Aorta (tissue), 5 donors: ENCODE results near the gene TSPAN6. TPM values are rescaled to one million over a fixed set of nuclear protein-coding genes. Genes with fewer than 3 reads are reported as not detected.

Experiments
- ATAC-seq: fragments of 200-7000 bp; cut with Tn5 transposase; one replicate; pipeline ENCODE4 v1.9.1; 2022; ENCODE audit warnings: moderate library complexity; ENCODE audit not compliant: low FRiP score
- DNase-seq, 2 donors: peaks; one replicate each; pipeline ENCODE4 v3.0.0-alpha.2; 2020
- H3K27ac ChIP-seq, 2 donors: one replicate each; pipeline ENCODE4 v1.5.1; 2013; ENCODE audit warnings: low read length in 2 of 2, mild to moderate bottlenecking in 2 of 2, moderate library complexity in 2 of 2, control low read depth in 1 of 2, inconsistent platforms in 1 of 2, low read depth in 1 of 2
- H3K27me3 ChIP-seq, 2 donors: one replicate each; pipeline ENCODE4 v1.6.1; 2013; ENCODE audit warnings: control low read depth in 1 of 2, low read length in 1 of 2, mild to moderate bottlenecking in 1 of 2, moderate library complexity in 1 of 2; ENCODE audit not compliant: insufficient read depth in 2 of 2, control insufficient read depth in 1 of 2
- H3K36me3 ChIP-seq, 2 donors: one replicate each; pipeline ENCODE4 v1.6.1; 2013; ENCODE audit warnings: control low read depth in 1 of 2, low read length in 1 of 2, mild to moderate bottlenecking in 1 of 2; ENCODE audit not compliant: insufficient read depth in 2 of 2, control insufficient read depth in 1 of 2
- H3K4me1 ChIP-seq, 2 donors: one replicate each; pipeline ENCODE4 v1.6.1; 2013; ENCODE audit warnings: low read length in 2 of 2, control low read depth in 1 of 2, mild to moderate bottlenecking in 1 of 2, moderate library complexity in 1 of 2; ENCODE audit not compliant: insufficient read depth in 2 of 2, control insufficient read depth in 1 of 2
- H3K4me3 ChIP-seq, 2 donors: one replicate each; pipeline ENCODE4 v1.5.1; 2013; ENCODE audit warnings: low read length in 2 of 2, control low read depth in 1 of 2, mild to moderate bottlenecking in 1 of 2
- H3K9me3 ChIP-seq: one replicate; pipeline ENCODE4 v1.6.1; 2013; ENCODE audit warnings: mild to moderate bottlenecking, low read length; ENCODE audit not compliant: control insufficient read depth
- WGBS, 2 donors: extraction: QIAGEN DNeasy Blood & Tissue Kit; methylation state at CpG; one replicate each; pipeline ENCODE4 v1.1.7; 2013; 5-methylcytosine and 5-hydroxymethylcytosine counted together
- intact Hi-C, 2 donors: fragments of 100-400 bp; cut with DNase I; formaldehyde crosslinking; loops; one replicate each; pipeline versions ENCODE4 v1.14.2 to v1.15.0; 2022
- polyA plus RNA-seq, 2 donors: library from polyadenylated mRNA; stranded (reverse); fragments of 200-250 nt; gene quantifications; one replicate each; pipeline ENCODE4 v1.2.3, GENCODE V29; 2013
- total RNA-seq, 2 donors: library from RNA; stranded (reverse); fragmentation: NEBNext Ultra II Directional; extraction: Animal tissue kit (Norgen Biotek cat#: 25700); gene quantifications; one replicate each; pipeline ENCODE4 v1.2.1, GENCODE V29; 2021
- donor health status: healthy with polysubstance abuse.
- donor health status: Bipolar disorder and iron deficiency.
- donor health status: DM: no; HTN: no; CAD: no.
- donor health status: DM: no; HTN: no; CAD: no.
- donor health status: DM: yes; HTN: yes; CAD: no.

Gene TSPAN6
- total and polyA plus RNA-seq, 4 donors = 5.6 to 12.2 (median 9.2) TPM

DNA sequence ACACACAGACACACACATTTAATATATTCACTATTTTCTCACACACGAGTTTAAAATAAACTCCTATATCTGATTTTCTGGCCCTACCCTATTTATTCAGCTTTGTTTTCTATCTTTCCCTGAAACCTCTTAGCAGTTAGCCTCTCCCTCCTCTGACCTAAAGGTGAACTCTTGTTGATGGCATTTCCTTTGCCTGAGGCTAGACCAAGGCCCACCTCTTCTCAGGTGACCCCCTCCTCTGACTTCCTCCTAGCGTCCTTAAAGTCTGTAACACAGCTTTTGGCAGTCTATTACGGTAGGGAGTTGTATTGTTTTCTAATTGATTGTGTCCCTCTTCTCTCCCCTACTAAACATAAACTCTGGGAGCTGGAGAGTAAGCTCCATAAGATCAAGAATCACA is 5.7 kb upstream of the TSPAN6 start:
- 43 to 85% methylated on average over 3 of the region's 3 CpGs for WGBS, 2 donors
- Histone ChIP-seq H3K9me3 (no peaks in the 10 kb centered on the region), H3K36me3 (no peaks in the 10 kb centered on the region), H3K4me1 (no peaks in the 10 kb centered on the region), H3K27ac (no peak overlapping the region), H3K4me3 (no peak overlapping the region), H3K27me3 (no peaks in the 10 kb centered on the region)
- DNase-seq (no peak), ATAC-seq (no peak)
- intact Hi-C loops = no loop called here

DNA sequence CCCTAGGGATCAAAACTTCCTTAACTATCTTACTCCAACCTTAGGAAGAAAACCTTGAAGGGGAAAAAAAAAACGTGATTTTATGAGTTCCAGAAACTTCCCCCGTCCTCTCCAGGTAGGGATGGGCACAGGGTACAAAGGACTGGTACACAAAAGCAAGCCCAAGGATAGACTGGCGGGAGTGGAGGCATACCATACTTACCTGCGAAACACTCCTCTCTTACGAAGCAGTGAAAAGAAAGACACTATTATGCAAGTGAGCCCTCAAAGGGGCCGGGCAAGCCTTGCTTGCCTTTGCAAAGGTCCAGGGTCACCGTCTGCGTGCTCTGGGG is 651 bp downstream of the TSPAN6 start:
- H3K27ac ChIP-seq = no peak overlapping the region
- intact Hi-C loops = no loop called here
- H3K27me3 ChIP-seq = no peaks in the 10 kb centered on the region
- no peaks in the 10 kb centered on the region for H3K9me3 ChIP-seq
- DNase-seq (no peak), ATAC-seq (peak; percentile 43)
- H3K4me1 ChIP-seq = no peaks in the 10 kb centered on the region
- WGBS, 2 donors = 17 to 28% methylated on average over 8 of the region's 8 CpGs
- no peaks in the 10 kb centered on the region for H3K36me3 ChIP-seq
- peak overlapping the region in 1 of 2 donors; percentile 52 for H3K4me3 ChIP-seq

DNA sequence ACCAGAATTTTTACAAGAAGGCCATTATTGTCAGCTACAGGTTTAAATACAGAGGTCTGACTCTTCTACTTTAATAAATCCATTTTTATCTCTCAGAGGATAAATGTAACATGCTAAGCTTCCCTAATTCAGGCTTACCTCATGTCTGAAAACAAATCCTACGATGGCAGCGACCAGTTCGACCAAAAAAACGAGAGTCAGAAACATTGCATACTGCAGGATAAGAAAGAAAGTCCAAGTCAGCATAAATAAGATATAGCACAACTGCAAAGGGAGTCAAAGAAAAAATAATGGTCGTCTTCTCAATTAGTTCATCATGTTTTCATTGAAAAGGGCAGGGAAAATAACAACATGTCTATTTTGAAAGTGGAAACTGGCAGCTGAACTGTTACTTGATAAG is 1.6 kb downstream of the TSPAN6 start:
- Histone ChIP-seq H3K36me3 (no peaks in the 10 kb centered on the region), H3K4me1 (no peaks in the 10 kb centered on the region), H3K27ac (no peak overlapping the region), H3K4me3 (no peak overlapping the region), H3K9me3 (no peaks in the 10 kb centered on the region), H3K27me3 (no peaks in the 10 kb centered on the region)
- no peak for ATAC-seq
- DNase-seq = no peak
- intact Hi-C loops = no loop called here
- 38 to 43% methylated on average over 5 of the region's 5 CpGs for WGBS, 2 donors

DNA sequence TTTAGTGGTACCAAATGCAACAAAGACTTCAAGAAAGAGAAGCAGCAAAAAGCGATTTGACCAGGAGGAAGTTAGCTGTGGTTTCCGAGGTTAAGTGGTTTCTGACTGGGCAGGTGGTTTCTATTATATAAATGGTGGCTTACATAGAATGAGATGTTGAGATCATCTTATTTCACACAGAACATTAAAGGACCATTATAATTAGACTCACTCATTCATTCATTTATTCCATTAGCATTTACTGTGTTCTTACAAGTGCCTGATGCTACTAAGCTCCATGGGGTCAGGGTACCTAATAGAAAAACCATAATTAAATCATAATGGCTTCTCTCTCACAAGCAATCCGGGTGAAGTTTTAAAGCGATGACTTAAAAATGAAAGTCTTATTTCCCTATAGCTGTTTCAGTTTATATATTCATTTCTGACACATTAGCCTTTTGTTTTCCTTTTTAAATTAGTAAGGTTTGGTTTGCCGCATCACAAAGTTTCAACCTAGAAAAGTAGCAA is 10.6 kb downstream of the TSPAN6 start:
- Histone ChIP-seq H3K4me3 (no peak overlapping the region), H3K9me3 (no peaks in the 10 kb centered on the region), H3K4me1 (no peaks in the 10 kb centered on the region), H3K36me3 (no peaks in the 10 kb centered on the region), H3K27ac (no peak overlapping the region), H3K27me3 (no peaks in the 10 kb centered on the region)
- intact Hi-C loops = no loop called here
- no peak for DNase-seq
- no peak for ATAC-seq
- 80 to 88% methylated on average over 5 of the region's 5 CpGs for WGBS, 2 donors

DNA sequence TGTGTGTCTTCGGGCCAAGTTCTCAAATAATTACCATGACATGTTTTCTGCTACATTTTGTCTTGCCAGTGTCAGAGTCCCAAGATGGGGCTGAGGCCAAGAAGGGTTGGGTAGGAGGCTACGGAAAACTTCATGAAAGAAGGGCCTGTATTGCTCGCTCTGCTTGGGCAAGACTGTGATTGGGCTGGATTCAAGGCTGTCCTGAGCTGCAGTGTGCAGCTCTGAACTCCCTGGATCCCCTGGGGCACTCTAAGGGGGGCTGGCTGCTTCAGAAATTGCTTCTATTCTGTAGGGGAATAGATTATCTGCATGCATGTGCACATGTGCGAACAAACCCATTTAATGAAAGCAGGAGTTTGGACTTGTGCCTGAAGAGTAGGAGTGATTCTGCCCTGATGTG is 13.6 kb downstream of the TSPAN6 start:
- intact Hi-C loops = no loop called here
- Histone ChIP-seq H3K9me3 (no peaks in the 10 kb centered on the region), H3K36me3 (no peaks in the 10 kb centered on the region), H3K27ac (no peak overlapping the region), H3K4me3 (no peak overlapping the region), H3K4me1 (no peaks in the 10 kb centered on the region), H3K27me3 (no peaks in the 10 kb centered on the region)
- ATAC-seq (no peak), DNase-seq (no peak)
- WGBS, 2 donors = 66 to 67% methylated on average over 4 of the region's 4 CpGs

DNA sequence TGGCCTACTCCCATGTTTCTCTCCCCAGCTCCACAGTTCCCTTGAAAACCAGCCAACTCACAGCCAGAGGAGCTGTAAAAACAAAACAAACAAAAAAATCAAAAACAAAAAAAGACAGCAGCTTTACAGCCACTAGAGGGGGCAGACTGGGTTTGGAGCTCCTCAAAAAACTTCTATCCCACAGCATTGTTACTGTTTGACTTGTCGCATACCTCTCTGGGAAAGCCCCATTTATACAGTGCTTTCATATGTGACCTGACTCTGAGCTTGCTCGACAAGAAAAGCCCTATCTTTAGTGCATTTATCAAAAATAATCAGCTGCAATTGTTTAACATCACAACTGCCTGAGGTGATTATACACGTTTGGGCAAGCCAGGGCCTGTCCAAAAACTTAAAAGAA is 21.6 kb downstream of the TSPAN6 start:
- intact Hi-C loops = no loop called here
- Histone ChIP-seq H3K27me3 (no peaks in the 10 kb centered on the region), H3K4me3 (no peak overlapping the region), H3K9me3 (no peaks in the 10 kb centered on the region), H3K36me3 (no peaks in the 10 kb centered on the region), H3K4me1 (no peaks in the 10 kb centered on the region), H3K27ac (no peak overlapping the region)
- 12 to 23% methylated on average over 3 of the region's 3 CpGs for WGBS, 2 donors
- DNase-seq (no peak), ATAC-seq (no peak)

DNA sequence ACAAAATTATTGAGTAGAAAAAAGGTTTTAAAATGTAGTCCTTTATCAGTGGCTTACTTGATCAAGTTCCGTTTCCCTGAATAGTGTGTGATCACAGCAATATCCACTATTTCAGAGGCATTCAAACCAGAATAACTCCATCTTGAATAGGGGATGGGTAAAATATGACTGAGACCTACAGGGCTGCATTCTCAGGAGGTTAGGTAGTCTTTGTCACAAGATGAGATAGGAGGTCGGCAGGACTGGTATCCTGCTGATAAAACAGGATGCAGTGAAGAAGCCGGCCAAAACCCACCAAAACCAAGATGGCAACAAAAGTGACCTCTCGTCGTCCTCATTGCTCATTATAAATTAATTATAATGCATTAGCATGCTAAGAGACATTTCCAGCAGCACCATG is 24.7 kb downstream of the TSPAN6 start:
- intact Hi-C loops = no loop called here
- H3K4me1 ChIP-seq = no peaks in the 10 kb centered on the region
- DNase-seq (no peak), ATAC-seq (no peak)
- no peaks in the 10 kb centered on the region for H3K9me3 ChIP-seq
- H3K4me3 ChIP-seq = no peak overlapping the region
- no peaks in the 10 kb centered on the region for H3K36me3 ChIP-seq
- H3K27me3 ChIP-seq = no peaks in the 10 kb centered on the region
- 66 to 80% methylated on average over 5 of the region's 5 CpGs for WGBS, 2 donors
- H3K27ac ChIP-seq = no peak overlapping the region

DNA sequence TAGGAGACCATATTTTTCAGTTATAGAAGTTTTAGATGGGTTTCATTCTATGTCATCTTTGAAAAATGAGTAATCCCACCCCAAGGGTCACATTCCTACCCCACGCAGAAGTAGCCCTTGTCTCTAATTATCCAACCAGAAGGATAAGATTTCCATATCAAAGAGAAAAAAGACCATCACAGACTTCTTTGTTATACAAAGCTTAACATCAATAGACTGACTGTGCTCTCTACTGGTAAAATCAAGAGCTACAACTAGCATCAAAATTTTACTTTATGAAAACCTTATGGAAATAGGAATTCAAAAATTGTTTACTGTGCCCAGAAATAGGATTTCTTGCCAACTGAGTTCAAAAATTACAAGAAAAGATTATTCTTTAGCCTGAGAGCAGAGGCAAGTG is 27.0 kb downstream of the TSPAN6 start:
- DNase-seq = no peak
- H3K9me3 ChIP-seq = no peaks in the 10 kb centered on the region
- H3K27ac ChIP-seq = no peak overlapping the region
- intact Hi-C loops = no loop called here
- no peaks in the 10 kb centered on the region for H3K27me3 ChIP-seq
- WGBS, 2 donors = 20 to 33% methylated on average over 1 of the region's 1 CpG
- no peak for ATAC-seq
- H3K36me3 ChIP-seq = no peaks in the 10 kb centered on the region
- H3K4me1 ChIP-seq = no peaks in the 10 kb centered on the region
- no peak overlapping the region for H3K4me3 ChIP-seq

DNA sequence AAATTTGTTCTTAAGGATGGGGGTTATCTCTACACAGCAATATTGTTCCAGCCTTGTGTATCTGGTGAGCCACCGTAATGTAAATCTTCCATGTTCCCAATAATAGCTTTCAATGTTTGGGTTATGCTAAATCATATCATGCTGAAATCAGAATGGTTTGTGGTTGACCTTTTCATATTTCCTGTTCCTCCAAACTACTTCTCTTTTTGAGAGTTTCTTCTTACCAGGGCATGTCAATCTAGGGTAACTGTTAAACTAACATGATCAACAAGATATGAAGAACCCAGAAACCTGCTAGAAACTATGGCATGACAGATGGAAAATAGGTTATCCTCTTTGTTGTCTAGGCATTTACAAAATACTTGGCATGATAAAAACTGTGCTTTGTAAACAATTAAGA is 29.9 kb downstream of the TSPAN6 start:
- no peak overlapping the region for H3K27ac ChIP-seq
- H3K4me1 ChIP-seq = no peaks in the 10 kb centered on the region
- H3K27me3 ChIP-seq = no peaks in the 10 kb centered on the region
- no peaks in the 10 kb centered on the region for H3K9me3 ChIP-seq
- WGBS, 2 donors = 56 to 63% methylated on average over 1 of the region's 1 CpG
- intact Hi-C loops = no loop called here
- ATAC-seq (no peak), DNase-seq (no peak)
- H3K4me3 ChIP-seq = no peak overlapping the region
- no peaks in the 10 kb centered on the region for H3K36me3 ChIP-seq
